HepG2 (cell line): Measurements from ENCODE around the gene SLC25A38. TPM values are rescaled to one million over a fixed set of nuclear protein-coding genes. Genes with fewer than 3 reads are reported as not detected.

Experiments
- ATAC-seq: fragments of 200-7000 bp; cut with Tn5 transposase; 3 replicates; pipeline ENCODE4 v1.9.1; 2020; ENCODE audit warnings: mild to moderate bottlenecking, moderate library complexity
- BruUV-seq: library from RNA; stranded (reverse); fragments of 400-500 nt; replicated peaks from 2 replicates; lab custom pipeline; 2021; lab: Mats Ljungman, UMichigan
- CTCF ChIA-PET: fragments of 300-600 bp; formaldehyde crosslinking; extraction: SDS; loops from one replicate; lab custom pipeline; 2021; ENCODE audit warnings: low total read pairs, inconsistent platforms, low intra/inter-chr PET ratio; lab: Yijun Ruan, JAX
- POLR2A ChIA-PET: fragments of 350-600 bp; sonication (Branson Sonifier 250); formaldehyde crosslinking; loops from one replicate; lab custom pipeline; 2020; ENCODE audit warnings: antibody characterized with exemption, inconsistent platforms; lab: Yijun Ruan, JAX
- DNase-seq: peaks from one replicate; pipeline ENCODE4 v3.0.0-alpha.2; 2015; ENCODE audit warnings: low spot score
- FAIRE-seq: peaks from 3 replicates; lab custom pipeline; 2011; peaks lifted over from hg19 to GRCh38; lab: Jason Lieb, UNC
- H2AFZ ChIP-seq: one replicate; pipeline ENCODE4 v1.6.1; 2011; ENCODE audit warnings: low read length, inconsistent platforms
- H3K27ac ChIP-seq: fragments of 300-600 bp; 3 replicates; pipeline ENCODE4 v1.8.0; 2011; ENCODE audit warnings: mixed run types, mild to moderate bottlenecking, mixed read lengths, low read length, inconsistent platforms; ENCODE audit not compliant: insufficient read depth; ENCODE audit errors: extremely low read length
- H3K27me3 ChIP-seq, 2 experiments: fragments of 200-600 bp in 1 of 2; 2 replicates in 1 of 2; 3 replicates in 1 of 2; pipeline versions ENCODE4 v1.6.0 to v1.8.0; 2011; ENCODE audit warnings: low read length in 2 of 2, mild to moderate bottlenecking in 2 of 2, moderate library complexity in 2 of 2, inconsistent platforms in 1 of 2; ENCODE audit not compliant: insufficient read depth in 2 of 2, control insufficient read depth in 1 of 2
- H3K36me3 ChIP-seq, 2 experiments: fragments of 200-600 bp in 1 of 2; replicated peaks in 1 of 2; 2 replicates in 1 of 2; 3 replicates in 1 of 2; pipeline versions ENCODE4 v1.5.1 to v1.8.0; 2011; ENCODE audit warnings: low read length in 2 of 2, inconsistent platforms in 1 of 2; ENCODE audit not compliant: insufficient read depth in 2 of 2, control insufficient read depth in 1 of 2
- H3K4me1 ChIP-seq: 2 replicates; pipeline ENCODE4 v1.5.1; 2012; ENCODE audit warnings: low read length, inconsistent platforms; ENCODE audit not compliant: insufficient read depth
- H3K4me2 ChIP-seq: 2 replicates; pipeline ENCODE4 v1.6.0; 2011; ENCODE audit warnings: low read depth, low read length, inconsistent platforms
- H3K4me3 ChIP-seq, 3 experiments: fragments of 200-600 bp in 1 of 3; sonication (generic), shearing (Covaris generic) in 1 of 3; replicated peaks in 1 of 3; 2 replicates each; pipeline ENCODE4 v1.5.1; 2011 to 2016; ENCODE audit warnings: low read length in 3 of 3, inconsistent platforms in 2 of 3, low read depth in 2 of 3, mild to moderate bottlenecking in 2 of 3, control low read depth in 1 of 3, mixed read lengths in 1 of 3; ENCODE audit not compliant: insufficient read depth in 1 of 3
- H3K79me2 ChIP-seq: one replicate; pipeline ENCODE4 v1.6.1; 2011; ENCODE audit warnings: low read length, inconsistent platforms; ENCODE audit not compliant: insufficient read depth
- H3K9ac ChIP-seq: 2 replicates; pipeline ENCODE4 v1.6.0; 2011; ENCODE audit warnings: mild to moderate bottlenecking, low read depth, low read length, inconsistent platforms; ENCODE audit not compliant: insufficient read depth
- H3K9me3 ChIP-seq: 2 replicates; pipeline ENCODE4 v1.5.1; 2012; ENCODE audit warnings: mild to moderate bottlenecking, low read length
- H4K20me1 ChIP-seq: 2 replicates; pipeline ENCODE4 v1.6.0; 2011; ENCODE audit warnings: inconsistent platforms, mild to moderate bottlenecking, low read length, moderate library complexity; ENCODE audit not compliant: insufficient read depth
- DNMT3B ChIP-seq: conservative IDR thresholded peaks from 2 replicates; pipeline ENCODE4 v1.6.1; 2016; ENCODE audit warnings: missing biosample characterization, control low read depth
- ETV6 ChIP-seq: sonication (generic); formaldehyde crosslinking; conservative IDR thresholded peaks from 2 replicates; pipeline ENCODE4 v1.4.0; 2020; ENCODE audit warnings: missing genetic modification reagents
- FOXP4 ChIP-seq: sonication (generic); formaldehyde crosslinking; IDR thresholded peaks from 2 replicates; pipeline ENCODE4 v1.4.0; 2020; ENCODE audit warnings: missing genetic modification reagents
- KIAA2018 ChIP-seq: sonication (generic); formaldehyde crosslinking; IDR thresholded peaks from 2 replicates; pipeline ENCODE4 v1.5.0; 2020; ENCODE audit warnings: mild to moderate bottlenecking, missing genetic modification reagents, borderline replicate concordance
- MATR3 ChIP-seq: sonication (generic); formaldehyde crosslinking; IDR thresholded peaks from 2 replicates; pipeline ENCODE4 v1.4.0; 2020; ENCODE audit warnings: missing genetic modification reagents
- PITX1 ChIP-seq: sonication (generic); formaldehyde crosslinking; IDR thresholded peaks from 2 replicates; pipeline ENCODE4 v1.5.1; 2020; ENCODE audit warnings: mild to moderate bottlenecking, missing genetic modification reagents
- PLRG1 ChIP-seq: fragments of 450-650 bp; conservative IDR thresholded peaks from 2 replicates; pipeline ENCODE4 v1.6.1; 2016
- POLR2AphosphoS5 ChIP-seq: IDR thresholded peaks from 2 replicates; pipeline ENCODE4 v1.6.1; 2012; ENCODE audit warnings: low read depth, low read length
- TFE3 ChIP-seq: IDR thresholded peaks from 2 replicates; pipeline ENCODE4 v1.6.1; 2016
- ZNF30 ChIP-seq: sonication (generic); formaldehyde crosslinking; IDR thresholded peaks from 2 replicates; pipeline ENCODE4 v1.5.0; 2020; ENCODE audit warnings: mild to moderate bottlenecking, missing genetic modification reagents
- ZNF317 ChIP-seq: sonication (generic); formaldehyde crosslinking; IDR thresholded peaks from 2 replicates; pipeline ENCODE4 v1.5.0; 2020; ENCODE audit warnings: mild to moderate bottlenecking, missing genetic modification reagents
- ZNF773 ChIP-seq: sonication (generic); formaldehyde crosslinking; IDR thresholded peaks from 2 replicates; pipeline ENCODE4 v1.4.0; 2020; ENCODE audit warnings: missing genetic modification reagents, borderline replicate concordance
- WGBS: methylation state at CpG from one replicate; pipeline ENCODE4 v1.1.6; 2017; ENCODE audit warnings: low lambda C conversion rate; 5-methylcytosine and 5-hydroxymethylcytosine counted together
- in situ Hi-C: cut with HindIII; loops from 2 replicates; pipeline ENCODE4 v1.10.0; 2017; ENCODE audit warnings: low pct_unique_long_range_greater_than_20kb; ENCODE audit not compliant: extremely low pct_ligation_motif_present
- intact Hi-C: fragments of 100-400 bp; cut with micrococcal nuclease; formaldehyde crosslinking; loops from one replicate; pipeline ENCODE4 v1.10.0; 2022; ENCODE audit not compliant: unreplicated experiment
- polyA plus RNA-seq, 8 experiments: library from polyadenylated mRNA; depleted of rRNA in 3 of 8; stranded (reverse) in 7 of 8; unstranded in 1 of 8; fragments of >200 nt; fragmentation: Illumina TruSeq in 4 of 8; extraction: Trizol in 4 of 8; gene quantifications; 2 replicates each; pipeline versions ENCODE4 v1.2.1 to v1.2.3, GENCODE V29; 2011 to 2016; ENCODE audit warnings: low read depth in 4 of 8, missing spikeins in 1 of 8, mixed read lengths in 1 of 8; ENCODE audit not compliant: insufficient read depth in 1 of 8
- total RNA-seq, 5 experiments: library from RNA; depleted of rRNA; stranded (reverse); fragments of >200 nt; fragmentation: Illumina TruSeq; extraction: Trizol; gene quantifications; 2 replicates each; pipeline ENCODE4 v1.2.3, GENCODE V29; 2016; ENCODE audit warnings: low read depth in 1 of 5

The SLC25A38 gene
- total and polyA plus RNA-seq, 2 of the 13 experiments (the other 11 are each of a cell fraction or from before 2014, with no cell fraction given): 32.5 to 35.4 TPM

GRCh38 chr3:39346785-39347585, 36.2 kb upstream of the SLC25A38 start:
- FAIRE-seq: no peak
- in situ Hi-C loops (no loop called here), intact Hi-C loops (no loop called here)
- Histone ChIP-seq H3K4me2 (no peak overlapping the region), H3K27ac (no peak overlapping the region), H3K4me1 (peaks cover 24% of the 10 kb centered on the region), H3K9me3 (no peaks in the 10 kb centered on the region), H3K79me2 (no peaks in the 10 kb centered on the region), H3K27me3 (no peaks in the 10 kb centered on the region), H2AFZ (no peak overlapping the region), H4K20me1 (no peaks in the 10 kb centered on the region), H3K4me3 (no peak overlapping the region), H3K36me3 (no peaks in the 10 kb centered on the region), H3K9ac (no peak overlapping the region)
- 43% methylated on average over 2 of the region's 2 CpGs for WGBS
- no peak for ATAC-seq
- POLR2A ChIA-PET: no interaction called here
- no TSS peak for BruUV-seq
- CTCF ChIA-PET: no interaction called here
- no peak for DNase-seq
- TF ChIP-seq PITX1 (CRISPR knock-in tag) (no peak), ETV6 (CRISPR knock-in tag) (no peak), FOXP4 (no peak), ZNF317 (CRISPR knock-in tag) (no peak), ZNF773 (CRISPR knock-in tag) (no peak), ZNF30 (CRISPR knock-in tag) (no peak), DNMT3B (CRISPR knock-in tag) (no peak), MATR3 (no peak), KIAA2018 (CRISPR knock-in tag) (no peak), PLRG1 (no peak), TFE3 (CRISPR knock-in tag) (no peak), POLR2AphosphoS5 (no peak)
